H9 (cell line): Measurements from ENCODE around the gene SPDEF. TPM values are rescaled to one million over a fixed set of nuclear protein-coding genes. Genes with fewer than 3 reads are reported as not detected.

Experiments
- DNase-seq: peaks from one replicate; pipeline ENCODE4 v3.0.0-alpha.2; 2017
- H2AFZ ChIP-seq: one replicate; pipeline ENCODE4 v1.6.1; 2013; ENCODE audit warnings: mild to moderate bottlenecking, low read length, control low read depth, moderate library complexity
- H2AK5ac ChIP-seq: 2 replicates; pipeline ENCODE4 v1.6.1; 2013; ENCODE audit warnings: low read length, control low read depth, mixed read lengths; ENCODE audit not compliant: insufficient read length
- H2BK120ac ChIP-seq: one replicate; pipeline ENCODE4 v1.6.1; 2013; ENCODE audit warnings: low read depth, mild to moderate bottlenecking, low read length, control low read depth, inconsistent platforms; ENCODE audit not compliant: poor library complexity, severe bottlenecking
- H2BK12ac ChIP-seq: 2 replicates; pipeline ENCODE4 v1.6.1; 2013; ENCODE audit warnings: low read length, control low read depth, mixed read lengths, low read depth; ENCODE audit not compliant: insufficient read length
- H2BK15ac ChIP-seq: 2 replicates; pipeline ENCODE4 v1.6.1; 2013; ENCODE audit warnings: low read depth, low read length, control low read depth
- H2BK20ac ChIP-seq: one replicate; pipeline ENCODE4 v1.6.1; 2013; ENCODE audit warnings: low read depth, mild to moderate bottlenecking, low read length, control low read depth, inconsistent platforms; ENCODE audit not compliant: poor library complexity, severe bottlenecking
- H2BK5ac ChIP-seq: 2 replicates; pipeline ENCODE4 v1.6.1; 2013; ENCODE audit warnings: low read length, control low read depth, mixed read lengths; ENCODE audit not compliant: insufficient read length
- H3K14ac ChIP-seq: 2 replicates; pipeline ENCODE4 v1.6.1; 2013; ENCODE audit warnings: low read length, control low read depth; ENCODE audit not compliant: insufficient read depth
- H3K18ac ChIP-seq: 2 replicates; pipeline ENCODE4 v1.6.1; 2013; ENCODE audit warnings: low read depth, mild to moderate bottlenecking, mixed read lengths, low read length, control low read depth; ENCODE audit not compliant: insufficient read length
- H3K23ac ChIP-seq: 2 replicates; pipeline ENCODE4 v1.6.1; 2013; ENCODE audit warnings: low read length, control low read depth, mixed read lengths, low read depth; ENCODE audit not compliant: insufficient read length
- H3K23me2 ChIP-seq: 2 replicates; pipeline ENCODE4 v1.6.1; 2013; ENCODE audit warnings: low read depth, mild to moderate bottlenecking, mixed read lengths, low read length, control low read depth; ENCODE audit not compliant: insufficient read length, poor library complexity, severe bottlenecking
- H3K27ac ChIP-seq: 2 replicates; pipeline ENCODE4 v1.5.1; 2013; ENCODE audit warnings: low read length, control low read depth, mixed read lengths, low read depth; ENCODE audit not compliant: insufficient read length
- H3K27me3 ChIP-seq: 2 replicates; pipeline ENCODE4 v1.6.1; 2013; ENCODE audit warnings: low read length, control low read depth, inconsistent platforms; ENCODE audit not compliant: insufficient read depth
- H3K4ac ChIP-seq: 2 replicates; pipeline ENCODE4 v1.6.1; 2013; ENCODE audit warnings: low read depth, mild to moderate bottlenecking, control low read depth, inconsistent platforms, low read length, moderate library complexity
- H3K4me1 ChIP-seq: 2 replicates; pipeline ENCODE4 v1.6.1; 2013; ENCODE audit warnings: low read length, control low read depth, inconsistent platforms; ENCODE audit not compliant: insufficient read depth
- H3K4me2 ChIP-seq: 2 replicates; pipeline ENCODE4 v1.6.1; 2013; ENCODE audit warnings: low read length, control low read depth, mixed read lengths; ENCODE audit not compliant: insufficient read length, insufficient read depth
- H3K56ac ChIP-seq: 2 replicates; pipeline ENCODE4 v1.6.1; 2013; ENCODE audit warnings: low read depth, mild to moderate bottlenecking, mixed read lengths, low read length, control low read depth; ENCODE audit not compliant: insufficient read length
- H3K79me1 ChIP-seq: 2 replicates; pipeline ENCODE4 v1.6.1; 2013; ENCODE audit warnings: low read depth, mild to moderate bottlenecking, moderate library complexity, low read length, control low read depth, inconsistent platforms; ENCODE audit not compliant: insufficient read depth, poor library complexity, severe bottlenecking
- H3K79me2 ChIP-seq: 2 replicates; pipeline ENCODE4 v1.6.1; 2013; ENCODE audit warnings: low read length, control low read depth, inconsistent platforms; ENCODE audit not compliant: insufficient read depth
- H3K9ac ChIP-seq: 2 replicates; pipeline ENCODE4 v1.6.1; 2013; ENCODE audit warnings: low read length, control low read depth, mixed read lengths; ENCODE audit not compliant: insufficient read length; ENCODE audit errors: extremely low read depth
- H3K9me3 ChIP-seq: one replicate; pipeline ENCODE4 v1.6.1; 2013; ENCODE audit warnings: low read depth, low read length, inconsistent platforms; ENCODE audit not compliant: control insufficient read depth
- H3T11ph ChIP-seq: one replicate; pipeline ENCODE4 v1.6.1; 2013; ENCODE audit warnings: mild to moderate bottlenecking, low read length, control low read depth, inconsistent platforms
- H4K20me1 ChIP-seq: one replicate; pipeline ENCODE4 v1.6.1; 2013; ENCODE audit not compliant: control insufficient read depth, insufficient read length, insufficient read depth
- H4K5ac ChIP-seq: 2 replicates; pipeline ENCODE4 v1.6.1; 2013; ENCODE audit warnings: low read depth, mild to moderate bottlenecking, mixed read lengths, low read length, control low read depth; ENCODE audit not compliant: insufficient read length
- H4K8ac ChIP-seq: replicated peaks from 2 replicates; pipeline ENCODE4 v1.6.1; 2013; ENCODE audit warnings: low read length, control low read depth, mixed read lengths, low read depth; ENCODE audit not compliant: insufficient read length
- H4K91ac ChIP-seq: 2 replicates; pipeline ENCODE4 v1.6.1; 2013; ENCODE audit warnings: low read depth, mild to moderate bottlenecking, moderate library complexity, mixed read lengths, low read length, control low read depth; ENCODE audit not compliant: insufficient read length
- H3K27ac Mint-ChIP-seq, 3 experiments: 2 replicates in 2 of 3; 3 replicates in 1 of 3; pipeline ENCODE4 v1.8.0; 2020 to 2021; ENCODE audit warnings: mixed read lengths in 3 of 3, mild to moderate bottlenecking in 1 of 3, moderate library complexity in 1 of 3
- H3K27me3 Mint-ChIP-seq: 2 replicates; pipeline ENCODE4 v1.8.0; 2021; ENCODE audit warnings: low read depth, mild to moderate bottlenecking, moderate library complexity, mixed read lengths
- H3K36me3 Mint-ChIP-seq, 3 experiments: 2 replicates in 2 of 3; 3 replicates in 1 of 3; pipeline ENCODE4 v1.8.0; 2020 to 2021; ENCODE audit warnings: low read depth in 3 of 3, mixed read lengths in 3 of 3; ENCODE audit not compliant: insufficient read depth in 1 of 3
- H3K4me1 Mint-ChIP-seq, 2 experiments: 2 replicates each; pipeline ENCODE4 v1.8.0; 2020; ENCODE audit warnings: mixed read lengths in 2 of 2
- H3K4me3 Mint-ChIP-seq, 2 experiments: 2 replicates in 1 of 2; 3 replicates in 1 of 2; pipeline ENCODE4 v1.8.0; 2020 to 2021; ENCODE audit warnings: mild to moderate bottlenecking in 2 of 2, mixed read lengths in 2 of 2, moderate library complexity in 1 of 2
- H3K9me3 Mint-ChIP-seq, 2 experiments: 2 replicates in 1 of 2; 3 replicates in 1 of 2; pipeline ENCODE4 v1.8.0; 2020; ENCODE audit warnings: mild to moderate bottlenecking in 2 of 2, mixed read lengths in 2 of 2, moderate library complexity in 1 of 2
- WGBS: extraction: QIAGEN DNeasy Blood & Tissue Kit; methylation state at CpG from one replicate; pipeline ENCODE4 v1.1.7; 2013; ENCODE audit warnings: missing lambda C conversion rate, low lambda C conversion rate, mixed read lengths; ENCODE audit not compliant: insufficient read length; ENCODE audit errors: extremely low coverage; 5-methylcytosine and 5-hydroxymethylcytosine counted together
- total RNA-seq: library from RNA; stranded (reverse); gene quantifications from 2 replicates; pipeline ENCODE4 v1.2.1, GENCODE V29; 2021
- TF ChIP-seq, protein P1 (sequence below): fragments of 200-600 bp; sonication (generic); conservative IDR thresholded peaks from 3 replicates; pipeline ENCODE4 v1.8.0; 2021; ENCODE audit warnings: antibody characterized with exemption, mild to moderate bottlenecking

SPDEF gene
- total RNA-seq, 1 experiment from 2014 or later = 0.15 TPM

DNA sequence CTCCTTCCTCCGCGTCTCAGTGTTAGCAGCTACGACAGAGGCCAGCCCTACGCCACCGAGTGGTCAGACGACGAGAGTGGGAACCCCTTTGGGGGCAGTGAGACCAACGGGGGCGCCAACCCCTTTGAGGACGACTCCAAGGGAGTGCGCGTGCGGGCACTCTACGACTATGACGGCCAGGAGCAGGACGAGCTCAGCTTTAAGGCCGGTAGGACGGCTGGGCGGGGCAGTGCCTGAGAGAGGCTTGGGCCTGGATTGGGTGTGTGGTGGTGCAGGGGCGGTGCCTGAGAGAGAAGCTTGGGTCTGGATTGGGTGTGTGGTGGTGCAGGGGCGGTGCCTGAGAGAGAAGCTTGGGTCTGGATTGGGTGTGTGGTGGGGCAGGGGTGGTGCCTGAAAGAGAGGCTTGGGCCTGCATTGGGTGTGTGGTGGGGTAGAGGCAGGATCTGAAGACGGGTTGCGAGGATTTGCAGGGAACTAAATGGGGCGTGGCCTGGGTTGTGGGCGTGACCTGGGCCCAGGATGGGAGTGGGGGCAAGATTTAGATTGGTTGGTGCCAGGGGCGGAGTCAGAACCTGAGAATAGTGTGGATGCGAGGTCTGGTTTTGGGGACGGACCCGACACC lies 24.4 kb downstream of the SPDEF start:
- Histone ChIP-seq H2BK5ac (no peak overlapping the region), H3K14ac (no peak overlapping the region), H3K27ac (no peak overlapping the region), H2BK120ac (no peak overlapping the region), H4K5ac (no peak overlapping the region), H2BK20ac (no peak overlapping the region), H3T11ph (no peak overlapping the region), H3K56ac (no peak overlapping the region), H2AK5ac (no peak overlapping the region), H3K23me2 (no peaks in the 10 kb centered on the region), H3K18ac (no peak overlapping the region), H3K4me1 (peaks cover 3% of the 10 kb centered on the region; the same call in 1 of the 2 replicates), H3K4ac (no peak overlapping the region), H4K8ac (no peak overlapping the region), H3K27me3 (no peaks in the 10 kb centered on the region), H4K91ac (no peak overlapping the region), H3K9ac (no peak overlapping the region), H3K79me2 (no peaks in the 10 kb centered on the region), H3K9me3 (no peaks in the 10 kb centered on the region), H2BK15ac (no peak overlapping the region), H4K20me1 (no peaks in the 10 kb centered on the region), H2AFZ (no peak overlapping the region), H3K79me1 (no peaks in the 10 kb centered on the region), H3K23ac (no peak overlapping the region), H3K4me2 (peak overlapping the region; percentile 12), H2BK12ac (no peak overlapping the region)
- WGBS = no CpG with 5 or more reads among the region's 29 CpGs
- Mint-ChIP-seq H3K27ac (peak overlapping the region in 2 of 3 experiments; percentile 70 to 87; a peak in 2 of 7 replicates), H3K36me3 (peaks cover 0 to 3% (median 0%) of the 10 kb centered on the region in 3 experiments; a peak in 2 of 7 replicates), H3K4me3 (peak overlapping the region in 1 of 2 experiments; percentile 75; a peak in 3 of 5 replicates), H3K4me1 (peaks cover 21 to 36% of the 10 kb centered on the region in 2 experiments), H3K27me3 (peaks cover 2% of the 10 kb centered on the region; the same call in 1 of the 2 replicates), H3K9me3 (no peaks in the 10 kb centered on the region)
- TF ChIP-seq, protein P1, sequence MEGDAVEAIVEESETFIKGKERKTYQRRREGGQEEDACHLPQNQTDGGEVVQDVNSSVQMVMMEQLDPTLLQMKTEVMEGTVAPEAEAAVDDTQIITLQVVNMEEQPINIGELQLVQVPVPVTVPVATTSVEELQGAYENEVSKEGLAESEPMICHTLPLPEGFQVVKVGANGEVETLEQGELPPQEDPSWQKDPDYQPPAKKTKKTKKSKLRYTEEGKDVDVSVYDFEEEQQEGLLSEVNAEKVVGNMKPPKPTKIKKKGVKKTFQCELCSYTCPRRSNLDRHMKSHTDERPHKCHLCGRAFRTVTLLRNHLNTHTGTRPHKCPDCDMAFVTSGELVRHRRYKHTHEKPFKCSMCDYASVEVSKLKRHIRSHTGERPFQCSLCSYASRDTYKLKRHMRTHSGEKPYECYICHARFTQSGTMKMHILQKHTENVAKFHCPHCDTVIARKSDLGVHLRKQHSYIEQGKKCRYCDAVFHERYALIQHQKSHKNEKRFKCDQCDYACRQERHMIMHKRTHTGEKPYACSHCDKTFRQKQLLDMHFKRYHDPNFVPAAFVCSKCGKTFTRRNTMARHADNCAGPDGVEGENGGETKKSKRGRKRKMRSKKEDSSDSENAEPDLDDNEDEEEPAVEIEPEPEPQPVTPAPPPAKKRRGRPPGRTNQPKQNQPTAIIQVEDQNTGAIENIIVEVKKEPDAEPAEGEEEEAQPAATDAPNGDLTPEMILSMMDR = no peak
- DNase-seq = peak; percentile 97
